Testis (tissue), 2 donors: ENCODE results near the gene SH2B3.

Source experiments
- POLR2A ChIP-seq: fragments of 450-650 bp; IDR thresholded peaks from one replicate; pipeline ENCODE4 v1.6.1; 2017; ENCODE audit warnings: antibody characterized with exemption, mild to moderate bottlenecking, moderate library complexity
- TF ChIP-seq, protein P1 (sequence below), 3 experiments: fragments of 450-650 bp in 2 of 3; fragments of 200-600 bp in 1 of 3; sonication (generic) in 1 of 3; IDR thresholded peaks; one replicate each; pipeline ENCODE4 v1.5.1; 2016 to 2019; ENCODE audit warnings: antibody characterized with exemption in 3 of 3, mild to moderate bottlenecking in 2 of 3, moderate library complexity in 1 of 3

GRCh38 chr12:111389635-111390034 lies 16.1 kb upstream of the SH2B3 start:
- TF ChIP-seq POLR2A, result no peak
- TF ChIP-seq, protein P1, sequence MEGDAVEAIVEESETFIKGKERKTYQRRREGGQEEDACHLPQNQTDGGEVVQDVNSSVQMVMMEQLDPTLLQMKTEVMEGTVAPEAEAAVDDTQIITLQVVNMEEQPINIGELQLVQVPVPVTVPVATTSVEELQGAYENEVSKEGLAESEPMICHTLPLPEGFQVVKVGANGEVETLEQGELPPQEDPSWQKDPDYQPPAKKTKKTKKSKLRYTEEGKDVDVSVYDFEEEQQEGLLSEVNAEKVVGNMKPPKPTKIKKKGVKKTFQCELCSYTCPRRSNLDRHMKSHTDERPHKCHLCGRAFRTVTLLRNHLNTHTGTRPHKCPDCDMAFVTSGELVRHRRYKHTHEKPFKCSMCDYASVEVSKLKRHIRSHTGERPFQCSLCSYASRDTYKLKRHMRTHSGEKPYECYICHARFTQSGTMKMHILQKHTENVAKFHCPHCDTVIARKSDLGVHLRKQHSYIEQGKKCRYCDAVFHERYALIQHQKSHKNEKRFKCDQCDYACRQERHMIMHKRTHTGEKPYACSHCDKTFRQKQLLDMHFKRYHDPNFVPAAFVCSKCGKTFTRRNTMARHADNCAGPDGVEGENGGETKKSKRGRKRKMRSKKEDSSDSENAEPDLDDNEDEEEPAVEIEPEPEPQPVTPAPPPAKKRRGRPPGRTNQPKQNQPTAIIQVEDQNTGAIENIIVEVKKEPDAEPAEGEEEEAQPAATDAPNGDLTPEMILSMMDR (IDR thresholded peaks at IDR 0.05), result no peak
